Measurements from ENCODE around the gene ARHGAP40.

- TF ChIP-seq ZNF749 (CRISPR knock-in tag; IDR thresholded peaks at IDR 0.05; ENCODE audit: borderline replicate concordance) (no peak), NFIC (IDR thresholded peaks at IDR 0.05; ENCODE audit: low read length) (no peak), DNMT1 (CRISPR knock-in tag; IDR thresholded peaks at IDR 0.05) (no peak), CHCHD3 (CRISPR knock-in tag; IDR thresholded peaks at IDR 0.05) (no peak), ESRRA (CRISPR knock-in tag; IDR thresholded peaks at IDR 0.05; ENCODE audit: low read depth) (no peak), MTERF4 (CRISPR knock-in tag; IDR thresholded peaks at IDR 0.05) (no peak), CTCF (CRISPR knock-in tag; IDR thresholded peaks at IDR 0.05) (no peak), JUNB (CRISPR knock-in tag; IDR thresholded peaks at IDR 0.05; ENCODE audit: borderline replicate concordance) (no peak), ZNF556 (CRISPR knock-in tag; IDR thresholded peaks at IDR 0.05; ENCODE audit: borderline replicate concordance) (no peak)
Observed at GRCh38 chr20:38569747-38570525, 31.7 kb upstream of the ARHGAP40 start.
